Psoas muscle (tissue), 8 donors: ENCODE measurements around the gene MTUS2. TPM values are rescaled to one million over a fixed set of nuclear protein-coding genes. Genes with fewer than 3 reads are reported as not detected.

Experiments used
- ATAC-seq, 4 donors: fragments of 200-7000 bp; cut with Tn5 transposase; one replicate each; pipeline ENCODE4 v1.9.1; 2020; ENCODE audit warnings: moderate library complexity in 3 of 4, mild to moderate bottlenecking in 2 of 4
- DNase-seq, 2 donors: peaks; one replicate each; pipeline ENCODE4 v3.0.0-alpha.2; 2020
- H3K27ac ChIP-seq: fragments of 200-600 bp; one replicate; pipeline ENCODE4 v1.8.0; 2022
- H3K27me3 ChIP-seq, 3 donors: fragments of 200-600 bp in 1 of 3; one replicate each; pipeline versions ENCODE4 v1.6.1 to v1.8.0; 2013 to 2022; ENCODE audit warnings: low read length in 2 of 3, mild to moderate bottlenecking in 2 of 3, moderate library complexity in 1 of 3; ENCODE audit not compliant: insufficient read depth in 3 of 3
- H3K36me3 ChIP-seq, 2 donors: fragments of 200-600 bp in 1 of 2; one replicate each; pipeline versions ENCODE4 v1.6.1 to v1.8.0; 2013 to 2022; ENCODE audit warnings: low read depth in 1 of 2, mild to moderate bottlenecking in 1 of 2, moderate library complexity in 1 of 2; ENCODE audit not compliant: insufficient read depth in 1 of 2
- H3K4me1 ChIP-seq: fragments of 200-600 bp; one replicate; pipeline ENCODE4 v1.8.0; 2022
- H3K4me3 ChIP-seq: fragments of 200-600 bp; one replicate; pipeline ENCODE4 v1.8.0; 2022; ENCODE audit warnings: mild to moderate bottlenecking
- H3K9me3 ChIP-seq: fragments of 200-600 bp; one replicate; pipeline ENCODE4 v1.8.0; 2022
- CTCF ChIP-seq: fragments of 200-600 bp; IDR thresholded peaks from one replicate; pipeline ENCODE4 v1.8.0; 2022; ENCODE audit warnings: antibody characterized with exemption
- whole genome bisulfite sequencing, 3 donors: extraction: QIAGEN DNeasy Blood & Tissue Kit; methylation state at CpG; one replicate each; pipeline versions ENCODE4 v1.1.6 to v1.1.7; 2013; 5-methylcytosine and 5-hydroxymethylcytosine counted together
- intact Hi-C, 2 donors: fragments of 100-400 bp; cut with DNase I; formaldehyde crosslinking; loops; one replicate each; pipeline versions ENCODE4 v1.11.0 to v1.14.2; 2022
- polyA plus RNA-seq, 3 donors: library from polyadenylated mRNA; stranded (reverse); fragments of 200-250 nt; gene quantifications; one replicate each; pipeline ENCODE4 v1.2.3, GENCODE V29; 2013
- total RNA-seq, 4 donors: library from RNA; stranded (reverse); fragmentation: NEBNext Ultra II Directional in 2 of 4; extraction: Animal tissue kit (Norgen Biotek cat#: 25700) in 2 of 4; gene quantifications; one replicate each; pipeline versions ENCODE4 v1.2.1 to v1.2.4, GENCODE V29; 2021 to 2023
- donor health status: healthy with polysubstance abuse.
- donor health status: DM: no; HTN: no; CAD: no; lungs with moderate emphysema.
- donor health status: Bipolar disorder and iron deficiency.
- donor health status: healthy.
- donor health status: DM: yes; HTN: yes; CAD: no.
- donor health status: DM: no; HTN: no; CAD: no.
- donor health status: DM: no; HTN: no; CAD: no.
- donor health status: DM: yes; HTN: yes; CAD: no.

The MTUS2 gene
- total and polyA plus RNA-seq, 7 donors: 0.03 to 0.79 (median 0.14) TPM; not detected in 2

GRCh38 chr13:29396446-29396845 lies 576.3 kb downstream of the MTUS2 start:
- no peak for DNase-seq
- WGBS, 3 donors: 68 to 75% (median 73%) methylated on average over 2 of the region's 2 CpGs
- intact Hi-C loops: no loop called here
- Histone ChIP-seq H3K27me3 (no peaks in the 10 kb centered on the region), H3K9me3 (no peaks in the 10 kb centered on the region), H3K4me1 (no peaks in the 10 kb centered on the region), H3K4me3 (no peak overlapping the region), H3K27ac (no peak overlapping the region), H3K36me3 (no peaks in the 10 kb centered on the region)
- ATAC-seq: no peak
- TF ChIP-seq CTCF: no peak

- Histone ChIP-seq H3K4me1 (peaks cover 2% of the 10 kb centered on the region), H3K27ac (no peak overlapping the region), H3K4me3 (no peak overlapping the region), H3K9me3 (no peaks in the 10 kb centered on the region), H3K36me3 (no peaks in the 10 kb centered on the region), H3K27me3 (no peaks in the 10 kb centered on the region)
- ATAC-seq (no peak), DNase-seq (no peak)
- intact Hi-C loops: no loop called here
- WGBS, 3 donors: 77 to 86% (median 77%) methylated on average over 3 of the region's 3 CpGs
- TF ChIP-seq CTCF: no peak
Measured at GRCh38 chr13:29397265-29397664, 577.1 kb downstream of the MTUS2 start.

GRCh38 chr13:29402166-29402636 lies 582.1 kb downstream of the MTUS2 start:
- Histone ChIP-seq H3K4me3 (no peak overlapping the region), H3K9me3 (no peaks in the 10 kb centered on the region), H3K27me3 (no peaks in the 10 kb centered on the region), H3K27ac (no peak overlapping the region), H3K36me3 (no peaks in the 10 kb centered on the region), H3K4me1 (peaks cover 6% of the 10 kb centered on the region)
- peak in 1 of 4 donors; percentile 48 for ATAC-seq
- intact Hi-C loops: no loop called here
- TF ChIP-seq CTCF: no peak
- WGBS, 3 donors: 14 to 32% (median 20%) methylated on average over 5 of the region's 5 CpGs
- DNase-seq: no peak

GRCh38 chr13:29405401-29405800 lies 585.3 kb downstream of the MTUS2 start:
- ATAC-seq: no peak

More at GRCh38 chr13:29405401-29405800, 585.3 kb downstream of the MTUS2 start:
- Histone ChIP-seq H3K36me3 (no peaks in the 10 kb centered on the region), H3K4me1 (peaks cover 6% of the 10 kb centered on the region), H3K9me3 (no peaks in the 10 kb centered on the region), H3K27me3 (no peaks in the 10 kb centered on the region), H3K27ac (no peak overlapping the region), H3K4me3 (no peak overlapping the region)
- TF ChIP-seq CTCF: no peak
- WGBS, 3 donors: 61 to 73% (median 64%) methylated on average over 7 to 8 of the region's 8 CpGs
- no peak for DNase-seq
- intact Hi-C loops: no loop called here
